ENCODE data around the gene RNF223.
A peak's percentile ranks its signal among the peaks of the same experiment; 100 is the strongest.
"Not testable (repeated sequence)": the region's sequence is repeated elsewhere in the genome, so short reads cannot be mapped to it uniquely, and the experiment has no call there.

The RNF223 gene

GRCh38 chr1:1069711-1070676 lies 4.1 kb downstream of the RNF223 start:
- no peak for DNase-seq

- peak; percentile 25 to 87 for DNase-seq
Observed at GRCh38 chr1:1069056-1069710, 4.9 kb downstream of the RNF223 start.

GRCh38 chr1:1068517-1069055 lies 5.5 kb downstream of the RNF223 start:
- peak in 1 of 2 experiments; percentile 66 for DNase-seq

- no peak for DNase-seq
Observed at GRCh38 chr1:1067860-1068516, 6.1 kb downstream of the RNF223 start.

- DNase-seq = no peak
Observed at GRCh38 chr1:1067284-1067859, 6.7 kb downstream of the RNF223 start.

GRCh38 chr1:1066403-1067283 lies 7.5 kb downstream of the RNF223 start:
- no peak for DNase-seq

- not testable (repeated sequence) for DNase-seq
Observed at GRCh38 chr1:1065940-1066304, 8.2 kb downstream of the RNF223 start.

- no peak for DNase-seq
Observed at GRCh38 chr1:1065265-1065939, 8.7 kb downstream of the RNF223 start.

GRCh38 chr1:1063945-1064831 lies 9.9 kb downstream of the RNF223 start:
- DNase-seq = peak in 1 of 2 experiments; percentile 47

GRCh38 chr1:1063261-1063944 lies 10.7 kb downstream of the RNF223 start:
- no peak for DNase-seq

GRCh38 chr1:1062348-1063163 lies 11.6 kb downstream of the RNF223 start:
- DNase-seq = no peak

GRCh38 chr1:1061682-1062345 lies 12.3 kb downstream of the RNF223 start:
- no peak for DNase-seq

GRCh38 chr1:1060281-1061000 lies 13.7 kb downstream of the RNF223 start:
- no peak for DNase-seq

GRCh38 chr1:1059494-1060280 lies 14.4 kb downstream of the RNF223 start:
- peak; percentile 62 to 94 for DNase-seq

GRCh38 chr1:1058921-1059493 lies 15.1 kb downstream of the RNF223 start:
- no peak for DNase-seq
